Upper lobe of left lung (tissue), 4 donors: ENCODE data around the gene GPR15LG.

Experiments
- POLR2A ChIP-seq, 4 donors: fragments of 450-650 bp; IDR thresholded peaks; one replicate each; pipeline ENCODE4 v1.5.1; 2016 to 2017; ENCODE audit warnings: antibody characterized with exemption in 4 of 4, mild to moderate bottlenecking in 2 of 4
- POLR2AphosphoS5 ChIP-seq, 2 donors: sonication (generic); formaldehyde crosslinking; IDR thresholded peaks; one replicate each; pipeline ENCODE4 v1.5.1; 2017; ENCODE audit warnings: antibody characterized with exemption in 2 of 2
- TF ChIP-seq, protein P1 (sequence below), 6 experiments: fragments of 450-650 bp in 4 of 6; fragments of 200-600 bp in 2 of 6; sonication (generic) in 2 of 6; IDR thresholded peaks; one replicate each; pipeline ENCODE4 v1.5.1; 2016 to 2019; ENCODE audit warnings: antibody characterized with exemption in 6 of 6

DNA sequence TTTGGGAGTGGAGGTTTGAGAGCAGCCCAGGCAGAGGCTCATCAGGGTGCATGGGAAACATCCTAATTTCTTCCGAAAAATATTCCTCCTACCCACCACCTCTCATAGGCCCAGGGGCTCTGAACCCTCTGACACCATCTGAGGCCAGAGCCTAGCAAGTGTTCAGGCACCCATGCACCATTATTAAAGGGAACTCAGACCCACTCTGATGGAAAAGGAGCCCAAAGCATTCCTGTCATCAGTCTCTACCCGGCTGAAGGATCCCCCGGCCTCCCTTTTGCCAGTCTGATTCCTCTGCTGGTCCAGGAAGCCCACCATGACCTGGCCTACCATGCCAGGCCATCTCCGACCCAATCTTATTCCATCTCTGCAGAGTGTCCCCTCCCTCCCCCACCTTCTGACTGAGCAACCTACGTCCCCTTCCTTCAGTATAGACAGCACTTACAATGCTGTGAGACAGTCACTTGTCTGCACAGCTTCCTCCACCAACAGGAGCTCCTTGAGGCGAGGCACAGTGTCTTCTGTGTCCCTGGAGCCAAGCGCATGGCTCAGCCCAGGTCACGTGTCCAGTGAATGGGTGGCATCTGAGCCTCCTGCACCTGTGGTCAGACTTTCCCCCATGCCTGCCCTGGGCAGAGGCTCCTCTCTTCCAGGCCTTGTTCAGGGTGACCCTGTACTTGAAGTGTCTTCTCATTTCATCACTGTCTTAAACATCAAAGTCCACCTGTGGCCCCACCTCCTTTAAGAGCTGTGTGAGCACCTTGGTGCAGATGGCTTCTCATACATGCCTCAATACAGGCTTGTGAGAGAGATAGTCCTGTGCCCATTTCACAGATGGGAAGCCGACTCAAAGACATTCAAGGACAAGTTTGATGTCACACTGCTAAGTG, 889 bp upstream of the GPR15LG start:
- TF ChIP-seq, protein P1, sequence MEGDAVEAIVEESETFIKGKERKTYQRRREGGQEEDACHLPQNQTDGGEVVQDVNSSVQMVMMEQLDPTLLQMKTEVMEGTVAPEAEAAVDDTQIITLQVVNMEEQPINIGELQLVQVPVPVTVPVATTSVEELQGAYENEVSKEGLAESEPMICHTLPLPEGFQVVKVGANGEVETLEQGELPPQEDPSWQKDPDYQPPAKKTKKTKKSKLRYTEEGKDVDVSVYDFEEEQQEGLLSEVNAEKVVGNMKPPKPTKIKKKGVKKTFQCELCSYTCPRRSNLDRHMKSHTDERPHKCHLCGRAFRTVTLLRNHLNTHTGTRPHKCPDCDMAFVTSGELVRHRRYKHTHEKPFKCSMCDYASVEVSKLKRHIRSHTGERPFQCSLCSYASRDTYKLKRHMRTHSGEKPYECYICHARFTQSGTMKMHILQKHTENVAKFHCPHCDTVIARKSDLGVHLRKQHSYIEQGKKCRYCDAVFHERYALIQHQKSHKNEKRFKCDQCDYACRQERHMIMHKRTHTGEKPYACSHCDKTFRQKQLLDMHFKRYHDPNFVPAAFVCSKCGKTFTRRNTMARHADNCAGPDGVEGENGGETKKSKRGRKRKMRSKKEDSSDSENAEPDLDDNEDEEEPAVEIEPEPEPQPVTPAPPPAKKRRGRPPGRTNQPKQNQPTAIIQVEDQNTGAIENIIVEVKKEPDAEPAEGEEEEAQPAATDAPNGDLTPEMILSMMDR (IDR thresholded peaks at IDR 0.05), result no peak
- TF ChIP-seq POLR2AphosphoS5 (IDR thresholded peaks at IDR 0.05) (no peak), POLR2A (IDR thresholded peaks at IDR 0.05) (no peak)
